Thoracic aorta (tissue), 2 donors: ENCODE measurements around the gene JAG1. TPM values are rescaled to one million over a fixed set of nuclear protein-coding genes. Genes with fewer than 3 reads are reported as not detected.

Experiments used
- ATAC-seq: fragments of 150-250 bp; one replicate; pipeline ENCODE4 v1.8.0; 2017; ENCODE audit warnings: low read depth; ENCODE audit not compliant: insufficient number of reproducible peaks, low FRiP score
- DNase-seq: peaks from one replicate; pipeline ENCODE4 v3.0.0-alpha.2; 2020; ENCODE audit warnings: low spot score
- H3K27ac ChIP-seq, 2 donors: fragments of 200-600 bp; sonication (generic); 1 replicate in 1 of 2; 2 replicates in 1 of 2; pipeline ENCODE4 v1.5.1; 2016; ENCODE audit warnings: mild to moderate bottlenecking in 2 of 2, moderate library complexity in 2 of 2
- H3K27me3 ChIP-seq: fragments of 200-600 bp; sonication (generic); replicated peaks from 2 replicates; pipeline ENCODE4 v1.6.0; 2016; ENCODE audit warnings: mild to moderate bottlenecking; ENCODE audit not compliant: insufficient read depth
- H3K36me3 ChIP-seq: fragments of 200-600 bp; sonication (generic); one replicate; pipeline ENCODE4 v1.5.1; 2016
- H3K4me1 ChIP-seq, 2 donors: fragments of 200-600 bp; sonication (generic); 1 replicate in 1 of 2; 2 replicates in 1 of 2; pipeline versions ENCODE4 v1.5.1 to v1.6.0; 2016; ENCODE audit warnings: low read depth in 2 of 2, mild to moderate bottlenecking in 1 of 2; ENCODE audit not compliant: control insufficient read depth in 1 of 2
- H3K4me3 ChIP-seq: fragments of 200-600 bp; sonication (generic); 2 replicates; pipeline ENCODE4 v1.5.1; 2016; ENCODE audit warnings: mild to moderate bottlenecking
- H3K9me3 ChIP-seq: fragments of 200-600 bp; sonication (generic); 2 replicates; pipeline ENCODE4 v1.5.1; 2016
- CTCF ChIP-seq: fragments of 200-600 bp; sonication (generic); IDR thresholded peaks from one replicate; pipeline ENCODE4 v1.5.1; 2019; ENCODE audit warnings: antibody characterized with exemption
- total RNA-seq, 2 donors: library from RNA; depleted of rRNA; stranded (reverse); fragments of >200 nt; gene quantifications; one replicate each; pipeline versions ENCODE4 v1.1.0 to v1.2.3, GENCODE V29; 2016

Gene JAG1
- total RNA-seq, 2 donors from 2014 or later = 237 to 253 TPM

- no peaks in the 10 kb centered on the region for H3K27me3 ChIP-seq
- no peak for DNase-seq
- no peaks in the 10 kb centered on the region for H3K36me3 ChIP-seq
- no peak for ATAC-seq
- H3K27ac ChIP-seq = no peak overlapping the region
- no peak for TF ChIP-seq CTCF
- peaks cover 9 to 28% of the 10 kb centered on the region in 2 donors for H3K4me1 ChIP-seq
- no peaks in the 10 kb centered on the region for H3K9me3 ChIP-seq
- no peak overlapping the region for H3K4me3 ChIP-seq
Measured at GRCh38 chr20:10718661-10719060, 44.9 kb upstream of the JAG1 start.

GRCh38 chr20:10716855-10717254 is 43.1 kb upstream of the JAG1 start:
- TF ChIP-seq CTCF = no peak
- Histone ChIP-seq H3K9me3 (no peaks in the 10 kb centered on the region), H3K36me3 (no peaks in the 10 kb centered on the region), H3K4me1 (peaks cover 9 to 39% of the 10 kb centered on the region in 2 donors), H3K27me3 (no peaks in the 10 kb centered on the region), H3K4me3 (no peak overlapping the region), H3K27ac (no peak overlapping the region)
- ATAC-seq = no peak
- no peak for DNase-seq

DNA sequence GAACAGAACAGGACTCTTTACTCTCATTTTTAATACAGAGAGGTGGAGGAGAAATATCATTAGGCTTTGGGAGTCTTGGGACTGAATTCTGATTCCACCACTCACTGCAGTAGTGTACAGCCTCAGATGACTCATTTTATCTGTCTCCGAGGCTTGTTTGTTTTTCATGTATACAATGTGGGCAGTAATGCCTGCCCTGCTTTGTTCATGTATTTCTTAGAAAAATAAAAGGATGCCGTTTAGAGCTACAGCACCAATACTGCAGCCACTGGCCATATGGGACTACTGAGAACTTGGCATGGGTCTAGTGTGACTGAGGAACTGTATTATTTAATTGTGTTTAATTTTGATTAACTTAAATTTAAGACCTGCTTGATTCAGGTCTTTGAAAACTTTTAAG is 41.2 kb upstream of the JAG1 start:
- H3K27ac ChIP-seq = no peak overlapping the region
- DNase-seq (no peak), ATAC-seq (no peak)
- H3K27me3 ChIP-seq = no peaks in the 10 kb centered on the region
- H3K4me1 ChIP-seq = peaks cover 5 to 36% of the 10 kb centered on the region in 2 donors
- H3K4me3 ChIP-seq = no peak overlapping the region
- TF ChIP-seq CTCF = no peak
- no peaks in the 10 kb centered on the region for H3K36me3 ChIP-seq
- H3K9me3 ChIP-seq = no peaks in the 10 kb centered on the region

- H3K4me3 ChIP-seq = no peak overlapping the region
- no peaks in the 10 kb centered on the region for H3K27me3 ChIP-seq
- no peaks in the 10 kb centered on the region for H3K36me3 ChIP-seq
- no peaks in the 10 kb centered on the region for H3K9me3 ChIP-seq
- peaks cover 6 to 30% of the 10 kb centered on the region in 2 donors for H3K4me1 ChIP-seq
- DNase-seq (no peak), ATAC-seq (no peak)
- H3K27ac ChIP-seq = no peak overlapping the region
- TF ChIP-seq CTCF = no peak
Measured at GRCh38 chr20:10714236-10714975, 40.6 kb upstream of the JAG1 start.

GRCh38 chr20:10713161-10713560 is 39.4 kb upstream of the JAG1 start:
- no peak overlapping the region for H3K27ac ChIP-seq
- no peak for TF ChIP-seq CTCF
- no peaks in the 10 kb centered on the region for H3K36me3 ChIP-seq
- DNase-seq (no peak), ATAC-seq (no peak)
- no peak overlapping the region for H3K4me3 ChIP-seq
- no peaks in the 10 kb centered on the region for H3K9me3 ChIP-seq
- no peaks in the 10 kb centered on the region for H3K27me3 ChIP-seq
- peaks cover 14 to 39% of the 10 kb centered on the region in 2 donors for H3K4me1 ChIP-seq
